Parathyroid adenoma (tissue), 2 donors: Measurements from ENCODE around the gene CYB5A.

ENCODE experiments used
- H2AFZ ChIP-seq: fragments of 300-600 bp; sonication (generic); one replicate; pipeline ENCODE4 v1.7.0; 2017; ENCODE audit warnings: antibody characterized with exemption, mild to moderate bottlenecking
- H3K27ac ChIP-seq: fragments of 300-600 bp; sonication (generic); one replicate; pipeline ENCODE4 v1.7.0; 2017
- H3K27me3 ChIP-seq: fragments of 300-600 bp; sonication (generic); one replicate; pipeline ENCODE4 v1.7.0; 2017; ENCODE audit warnings: low read length; ENCODE audit not compliant: control insufficient read depth, insufficient read depth
- H3K36me3 ChIP-seq: fragments of 300-600 bp; sonication (generic); one replicate; pipeline ENCODE4 v1.7.0; 2017; ENCODE audit warnings: low read length; ENCODE audit not compliant: control insufficient read depth, insufficient read depth
- H3K4me1 ChIP-seq: fragments of 300-600 bp; sonication (generic); one replicate; pipeline ENCODE4 v1.7.0; 2017; ENCODE audit warnings: control low read depth
- H3K4me2 ChIP-seq: fragments of 300-600 bp; sonication (generic); one replicate; pipeline ENCODE4 v1.7.0; 2017; ENCODE audit warnings: low read length
- H3K4me3 ChIP-seq: fragments of 300-600 bp; sonication (generic); one replicate; pipeline ENCODE4 v1.7.0; 2017; ENCODE audit warnings: low read depth, low read length
- H3K79me2 ChIP-seq: fragments of 300-600 bp; sonication (generic); one replicate; pipeline ENCODE4 v1.7.0; 2017; ENCODE audit warnings: control low read depth
- H3K9ac ChIP-seq: fragments of 300-600 bp; sonication (generic); one replicate; pipeline ENCODE4 v1.7.0; 2017; ENCODE audit warnings: mild to moderate bottlenecking
- H3K9me3 ChIP-seq: fragments of 300-600 bp; sonication (generic); one replicate; pipeline ENCODE4 v1.7.0; 2017; ENCODE audit warnings: low read length; ENCODE audit not compliant: control insufficient read depth
- CTCF ChIP-seq: fragments of 300-600 bp; sonication (generic); IDR thresholded peaks from one replicate; pipeline ENCODE4 v1.7.0; 2017; ENCODE audit warnings: antibody characterized with exemption, mild to moderate bottlenecking
- donor health status: primary hyperparathyroidism.

The CYB5A gene

DNA sequence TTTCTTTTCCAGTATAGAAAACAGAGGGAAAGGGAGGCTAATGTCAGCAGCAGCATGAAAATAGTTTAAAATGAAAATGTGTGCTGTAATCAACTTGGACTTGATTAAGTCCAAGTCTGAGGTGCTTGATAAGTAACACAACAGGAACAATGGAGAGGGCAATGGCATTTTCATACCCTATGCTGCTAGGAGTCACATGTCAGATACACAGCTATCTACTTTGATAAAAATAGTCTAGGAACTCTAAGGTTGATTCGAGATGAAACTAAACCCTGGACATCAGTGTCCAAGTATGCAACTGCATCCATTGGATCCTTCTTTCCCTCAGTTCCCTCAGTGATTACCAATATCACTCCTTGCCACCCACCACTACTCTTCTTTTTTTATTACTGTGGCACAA, 19.2 kb upstream of the CYB5A start:
- Histone ChIP-seq H3K9me3 (no peaks in the 10 kb centered on the region), H3K27ac (peak overlapping the region; percentile 90), H3K4me3 (no peak overlapping the region), H3K4me2 (no peak overlapping the region), H2AFZ (peak overlapping the region; percentile 73), H3K4me1 (peaks cover 22% of the 10 kb centered on the region), H3K36me3 (no peaks in the 10 kb centered on the region), H3K9ac (no peak overlapping the region), H3K79me2 (no peaks in the 10 kb centered on the region), H3K27me3 (no peaks in the 10 kb centered on the region)
- no peak for TF ChIP-seq CTCF

DNA sequence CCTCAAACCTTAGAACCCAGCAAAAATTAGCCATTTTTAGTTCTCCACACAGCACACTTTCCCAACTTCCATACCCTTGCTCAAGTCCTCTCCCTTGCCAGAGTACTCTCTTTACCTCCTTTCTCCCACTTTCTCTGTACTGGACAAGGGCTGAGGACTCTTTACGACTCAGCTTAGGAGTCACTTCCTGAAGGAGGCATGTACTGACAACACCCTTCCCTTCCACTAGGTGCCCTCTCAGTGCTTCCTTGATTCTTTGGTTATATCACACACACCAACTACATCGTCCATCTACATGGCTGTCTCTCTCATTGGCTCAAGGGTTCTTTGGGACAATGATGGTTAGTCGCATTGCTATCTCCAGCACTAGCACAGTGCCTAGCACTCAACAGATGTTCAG, 18.6 kb upstream of the CYB5A start:
- peak; percentile 66 for TF ChIP-seq CTCF

GRCh38 chr18:74303936-74304335, 12.2 kb upstream of the CYB5A start:
- Histone ChIP-seq H3K4me2 (no peak overlapping the region), H3K27me3 (no peaks in the 10 kb centered on the region), H3K9me3 (no peaks in the 10 kb centered on the region), H3K27ac (no peak overlapping the region), H3K9ac (no peak overlapping the region), H2AFZ (peak overlapping the region; percentile 55), H3K4me1 (peaks cover 7% of the 10 kb centered on the region), H3K36me3 (no peaks in the 10 kb centered on the region), H3K79me2 (no peaks in the 10 kb centered on the region), H3K4me3 (no peak overlapping the region)
- no peak for TF ChIP-seq CTCF

More for the DNA sequence above, 18.6 kb upstream of the CYB5A start:
- Histone ChIP-seq H3K4me3 (no peak overlapping the region), H3K9me3 (no peaks in the 10 kb centered on the region), H3K9ac (no peak overlapping the region), H3K27ac (peak overlapping the region; percentile 90), H3K36me3 (no peaks in the 10 kb centered on the region), H3K4me1 (peaks cover 22% of the 10 kb centered on the region), H3K4me2 (no peak overlapping the region), H2AFZ (peak overlapping the region; percentile 73), H3K27me3 (no peaks in the 10 kb centered on the region), H3K79me2 (no peaks in the 10 kb centered on the region)

- Histone ChIP-seq H3K27me3 (no peaks in the 10 kb centered on the region), H3K9me3 (no peaks in the 10 kb centered on the region), H3K9ac (no peak overlapping the region), H3K4me2 (no peak overlapping the region), H3K4me1 (peaks cover 7% of the 10 kb centered on the region), H2AFZ (peak overlapping the region; percentile 55), H3K79me2 (no peaks in the 10 kb centered on the region), H3K27ac (no peak overlapping the region), H3K36me3 (no peaks in the 10 kb centered on the region), H3K4me3 (no peak overlapping the region)
- no peak for TF ChIP-seq CTCF
Measured at GRCh38 chr18:74303306-74303705, 11.5 kb upstream of the CYB5A start.

DNA sequence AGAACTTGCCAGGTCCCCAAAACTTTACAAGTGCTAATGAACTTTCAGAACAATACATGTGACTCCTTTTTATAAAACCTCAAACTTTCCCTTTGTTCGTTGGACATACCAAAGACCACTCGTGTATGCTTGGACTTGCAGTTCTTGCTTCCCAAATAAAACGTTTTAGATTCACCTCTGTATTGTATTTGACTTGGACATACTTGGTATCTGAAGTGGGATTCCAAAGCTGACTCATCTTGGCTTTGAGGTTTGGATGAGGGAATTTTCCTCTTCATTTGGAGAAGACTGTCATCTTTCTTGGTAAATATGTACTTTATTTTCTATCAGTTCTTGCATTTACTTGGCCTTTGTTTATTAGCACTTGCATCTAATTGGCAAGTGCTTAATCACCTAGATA, 8.0 kb upstream of the CYB5A start:
- H2AFZ ChIP-seq, result peak overlapping the region; percentile 32
- no peak overlapping the region for H3K9ac ChIP-seq
- H3K27me3 ChIP-seq, result no peaks in the 10 kb centered on the region
- no peak overlapping the region for H3K4me2 ChIP-seq
- no peak for TF ChIP-seq CTCF
- no peak overlapping the region for H3K27ac ChIP-seq
- peaks cover 3% of the 10 kb centered on the region for H3K4me1 ChIP-seq
- no peaks in the 10 kb centered on the region for H3K36me3 ChIP-seq
- no peak overlapping the region for H3K4me3 ChIP-seq
- no peaks in the 10 kb centered on the region for H3K9me3 ChIP-seq
- H3K79me2 ChIP-seq, result no peaks in the 10 kb centered on the region
